ENCODE measurements around the gene MT1H.

MT1H gene

GRCh38 chr16:56679078-56679730 is 9.6 kb downstream of the MT1H start:
- no peak overlapping the region for H3K27ac ChIP-seq
- H3K4me3 ChIP-seq: no peak overlapping the region

GRCh38 chr16:56679818-56680217 is 10.2 kb downstream of the MT1H start:
- H3K27ac ChIP-seq: no peak overlapping the region
- no peak overlapping the region for H3K4me3 ChIP-seq

- Histone ChIP-seq H3K27ac (peak within 1 kb of the TSS; percentile 25 to 97 (median 88)), H3K4me3 (peak within 1 kb of the TSS; percentile 49 to 74 (median 62))
Observed at GRCh38 chr16:56681939-56682702, 12.5 kb downstream of the MT1H start, which contains the start of gene MT1X. MT1X (plus strand) TSS chr16:56682470; CDS start chr16:56682541, 71 bp downstream.

- H3K4me3 ChIP-seq: peak overlapping the region; percentile 49 to 74 (median 62)
- H3K27ac ChIP-seq: peak overlapping the region; percentile 25 to 97 (median 88)
Observed at GRCh38 chr16:56682703-56683397, 13.2 kb downstream of the MT1H start.

GRCh38 chr16:56683424-56684172 is 14.0 kb downstream of the MT1H start:
- Histone ChIP-seq H3K27ac (peak overlapping the region in 16 of 21 experiments; percentile 65 to 97 (median 89)), H3K4me3 (peak overlapping the region; percentile 49 to 74 (median 62))

GRCh38 chr16:56684256-56684925 is 14.8 kb downstream of the MT1H start:
- peak overlapping the region in 2 of 7 experiments; percentile 66 to 74 for H3K4me3 ChIP-seq
- H3K27ac ChIP-seq: peak overlapping the region in 10 of 21 experiments; percentile 15 to 94 (median 73)

GRCh38 chr16:56684926-56685590 is 15.4 kb downstream of the MT1H start:
- peak overlapping the region in 12 of 21 experiments; percentile 1 to 94 (median 61) for H3K27ac ChIP-seq
- H3K4me3 ChIP-seq: peak overlapping the region in 1 of 7 experiments; percentile 74

- no peak overlapping the region for H3K27ac ChIP-seq
- H3K4me3 ChIP-seq: no peak overlapping the region
Observed at GRCh38 chr16:56686758-56687157, 17.1 kb downstream of the MT1H start.

GRCh38 chr16:56688762-56689161 is 19.1 kb downstream of the MT1H start:
- Histone ChIP-seq H3K4me3 (no peak overlapping the region), H3K27ac (peak overlapping the region in 3 of 21 experiments; percentile 10 to 44 (median 29))

GRCh38 chr16:56689171-56689570 is 19.6 kb downstream of the MT1H start:
- no peak overlapping the region for H3K4me3 ChIP-seq
- peak overlapping the region in 3 of 21 experiments; percentile 0 to 29 (median 10) for H3K27ac ChIP-seq

- no peak overlapping the region for H3K27ac ChIP-seq
- no peak overlapping the region for H3K4me3 ChIP-seq
Observed at GRCh38 chr16:56690420-56691122, 21.0 kb downstream of the MT1H start.

- peak overlapping the region in 2 of 21 experiments; percentile 4 to 13 for H3K27ac ChIP-seq
- H3K4me3 ChIP-seq: no peak overlapping the region
Observed at GRCh38 chr16:56691885-56692284, 22.3 kb downstream of the MT1H start.

GRCh38 chr16:56695246-56695645 is 25.6 kb downstream of the MT1H start:
- Histone ChIP-seq H3K4me3 (no peak overlapping the region), H3K27ac (no peak overlapping the region)

GRCh38 chr16:56697456-56698155 is 28.0 kb downstream of the MT1H start:
- Histone ChIP-seq H3K27ac (no peak overlapping the region), H3K4me3 (no peak overlapping the region)

- Histone ChIP-seq H3K27ac (no peak overlapping the region), H3K4me3 (no peak overlapping the region)
Observed at GRCh38 chr16:56700195-56700594, 30.6 kb downstream of the MT1H start.

GRCh38 chr16:56700631-56701030 is 31.0 kb downstream of the MT1H start:
- H3K4me3 ChIP-seq: no peak overlapping the region
- no peak overlapping the region for H3K27ac ChIP-seq

- H3K27ac ChIP-seq: no peak overlapping the region
Observed at GRCh38 chr16:56701534-56701933, 31.9 kb downstream of the MT1H start.

More at GRCh38 chr16:56701534-56701933, 31.9 kb downstream of the MT1H start:
- no peak overlapping the region for H3K4me3 ChIP-seq
